Measurements from ENCODE around the gene SLC6A1.

SLC6A1 gene

GRCh38 chr3:11015369-11015768 is 22.8 kb downstream of the SLC6A1 start:
- no peaks in the 10 kb centered on the region for H3K36me3 Mint-ChIP-seq
- H3K27me3 Mint-ChIP-seq, result peaks cover 47% of the 10 kb centered on the region

DNA sequence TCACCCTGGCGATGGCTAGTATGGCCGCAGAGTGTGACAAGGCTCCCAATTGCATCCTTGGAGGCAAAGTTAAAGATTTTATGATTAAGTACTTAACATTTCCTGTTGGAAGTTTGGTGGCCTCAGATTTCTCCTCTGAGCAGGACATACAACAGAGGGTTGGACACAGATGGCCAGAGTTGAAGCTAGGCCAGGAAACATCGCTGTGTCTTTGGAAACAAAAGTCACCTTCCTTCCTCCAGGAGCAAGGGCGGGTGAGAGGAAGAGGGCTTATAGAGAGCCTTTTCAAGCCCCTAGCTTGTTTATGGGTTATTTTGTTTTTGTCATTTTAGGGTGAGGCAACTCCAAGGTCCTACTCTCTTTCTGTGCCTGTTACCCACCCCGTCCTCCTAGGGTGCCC is 24.2 kb downstream of the SLC6A1 start:
- Mint-ChIP-seq H3K4me3 (no peak overlapping the region), H3K27ac (no peak overlapping the region), H3K36me3 (no peaks in the 10 kb centered on the region), H3K27me3 (peaks cover 48% of the 10 kb centered on the region), H3K4me1 (no peaks in the 10 kb centered on the region), H3K9me3 (no peaks in the 10 kb centered on the region)
- no peak for ATAC-seq

More at GRCh38 chr3:11015369-11015768, 22.8 kb downstream of the SLC6A1 start:
- no peaks in the 10 kb centered on the region for H3K4me1 Mint-ChIP-seq
- no peak for ATAC-seq
- no peaks in the 10 kb centered on the region for H3K9me3 Mint-ChIP-seq
- no peak overlapping the region for H3K27ac Mint-ChIP-seq
- no peak overlapping the region for H3K4me3 Mint-ChIP-seq

DNA sequence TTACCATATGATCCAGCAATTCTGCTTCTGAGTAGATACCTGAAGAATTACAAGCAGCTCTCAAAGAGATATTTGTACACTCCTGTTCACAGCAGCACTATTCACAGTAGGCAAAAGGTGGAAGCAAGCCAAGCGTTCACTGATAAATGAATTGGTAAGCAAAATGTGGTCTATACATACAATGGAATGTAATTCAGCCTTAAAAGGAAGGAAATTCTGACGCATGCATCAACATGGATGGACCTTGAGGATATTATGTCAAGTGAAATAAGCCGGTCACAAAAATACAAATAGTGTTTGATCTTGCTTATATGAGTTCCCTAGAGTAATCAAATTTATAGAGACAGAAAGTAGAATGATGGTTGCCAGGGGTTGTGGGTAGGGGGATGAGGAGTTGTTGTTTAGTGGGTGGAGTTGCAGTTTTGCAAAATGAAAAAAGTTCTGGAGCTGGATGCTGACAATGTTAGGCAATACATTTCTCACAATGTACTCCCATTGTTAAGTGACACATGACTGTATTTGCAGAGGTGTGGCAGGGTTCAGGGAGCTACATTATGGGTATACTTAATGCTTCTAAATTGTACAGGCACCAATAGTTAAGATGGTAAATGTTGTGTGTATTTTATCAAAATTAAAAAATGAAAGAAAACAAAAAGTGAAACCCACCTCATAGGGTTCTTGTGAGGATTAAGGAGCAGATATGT is 26.7 kb downstream of the SLC6A1 start:
- ATAC-seq, result no peak
- no peak overlapping the region for H3K4me3 Mint-ChIP-seq
- H3K36me3 Mint-ChIP-seq, result no peaks in the 10 kb centered on the region
- no peaks in the 10 kb centered on the region for H3K4me1 Mint-ChIP-seq
- H3K9me3 Mint-ChIP-seq, result no peaks in the 10 kb centered on the region
- peaks cover 39% of the 10 kb centered on the region for H3K27me3 Mint-ChIP-seq
- no peak overlapping the region for H3K27ac Mint-ChIP-seq

- Mint-ChIP-seq H3K4me3 (no peak overlapping the region), H3K27me3 (peaks cover 43% of the 10 kb centered on the region), H3K36me3 (no peaks in the 10 kb centered on the region), H3K9me3 (no peaks in the 10 kb centered on the region), H3K27ac (no peak overlapping the region), H3K4me1 (no peaks in the 10 kb centered on the region)
- no peak for ATAC-seq
Observed at GRCh38 chr3:11020764-11021163, 28.2 kb downstream of the SLC6A1 start.

GRCh38 chr3:11021611-11022011 is 29.1 kb downstream of the SLC6A1 start:
- no peaks in the 10 kb centered on the region for H3K9me3 Mint-ChIP-seq

GRCh38 chr3:11022115-11022514 is 29.6 kb downstream of the SLC6A1 start:
- no peak for ATAC-seq
- peaks cover 5% of the 10 kb centered on the region for H3K36me3 Mint-ChIP-seq
- no peak overlapping the region for H3K27ac Mint-ChIP-seq
- H3K4me3 Mint-ChIP-seq, result no peak overlapping the region
- H3K27me3 Mint-ChIP-seq, result peaks cover 46% of the 10 kb centered on the region
- H3K4me1 Mint-ChIP-seq, result no peaks in the 10 kb centered on the region
- H3K9me3 Mint-ChIP-seq, result no peaks in the 10 kb centered on the region

More at GRCh38 chr3:11021611-11022011, 29.1 kb downstream of the SLC6A1 start:
- Mint-ChIP-seq H3K27me3 (peaks cover 44% of the 10 kb centered on the region), H3K4me1 (no peaks in the 10 kb centered on the region), H3K4me3 (no peak overlapping the region), H3K36me3 (peaks cover 3% of the 10 kb centered on the region), H3K27ac (no peak overlapping the region)
- ATAC-seq, result no peak

DNA sequence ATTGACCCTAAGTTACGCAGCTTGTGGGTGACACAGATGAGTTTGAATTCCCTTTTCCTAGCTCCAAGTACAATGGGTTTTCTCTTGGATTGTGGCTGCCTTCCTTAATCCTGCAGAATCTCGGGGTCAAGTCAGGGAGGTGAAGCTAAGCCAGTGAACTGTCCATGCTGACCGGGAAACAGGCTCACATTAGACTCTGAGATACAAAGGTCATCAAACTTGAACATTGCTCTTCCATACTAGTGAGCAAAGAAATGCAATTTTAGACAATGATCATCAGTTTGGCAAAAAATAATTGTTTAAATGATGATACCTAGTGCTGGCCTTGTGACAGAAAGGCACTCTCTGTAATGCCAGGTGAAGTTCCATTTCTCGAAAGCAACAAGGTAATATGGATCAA is 31.6 kb downstream of the SLC6A1 start:
- Mint-ChIP-seq H3K9me3 (no peaks in the 10 kb centered on the region), H3K4me3 (no peak overlapping the region), H3K27ac (no peak overlapping the region), H3K27me3 (peaks cover 51% of the 10 kb centered on the region), H3K36me3 (peaks cover 5% of the 10 kb centered on the region), H3K4me1 (no peaks in the 10 kb centered on the region)
- no peak for ATAC-seq

DNA sequence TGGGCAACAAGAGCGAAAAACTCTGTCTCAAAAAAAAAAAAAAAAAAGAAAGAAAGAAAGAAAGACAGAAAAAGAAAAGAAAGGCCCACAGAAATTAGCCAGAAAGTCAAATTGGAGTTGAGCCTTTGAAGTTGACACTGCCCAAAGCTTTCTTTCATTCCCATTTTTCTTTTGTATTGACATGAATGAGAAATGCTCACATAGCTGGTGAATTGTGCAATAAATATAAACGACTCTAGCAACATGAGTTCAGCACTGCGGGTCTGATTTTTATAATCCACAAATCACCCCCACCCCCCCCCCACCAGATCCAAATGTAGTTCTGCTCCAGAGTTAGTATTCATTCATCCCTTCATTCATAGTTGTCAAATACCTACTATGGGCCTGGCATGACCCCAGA is 37.4 kb downstream of the SLC6A1 start:
- Mint-ChIP-seq H3K9me3 (no peaks in the 10 kb centered on the region), H3K4me1 (no peaks in the 10 kb centered on the region), H3K27ac (no peak overlapping the region), H3K27me3 (peaks cover 48% of the 10 kb centered on the region), H3K4me3 (no peak overlapping the region), H3K36me3 (peaks cover 5% of the 10 kb centered on the region)
- ATAC-seq, result no peak

DNA sequence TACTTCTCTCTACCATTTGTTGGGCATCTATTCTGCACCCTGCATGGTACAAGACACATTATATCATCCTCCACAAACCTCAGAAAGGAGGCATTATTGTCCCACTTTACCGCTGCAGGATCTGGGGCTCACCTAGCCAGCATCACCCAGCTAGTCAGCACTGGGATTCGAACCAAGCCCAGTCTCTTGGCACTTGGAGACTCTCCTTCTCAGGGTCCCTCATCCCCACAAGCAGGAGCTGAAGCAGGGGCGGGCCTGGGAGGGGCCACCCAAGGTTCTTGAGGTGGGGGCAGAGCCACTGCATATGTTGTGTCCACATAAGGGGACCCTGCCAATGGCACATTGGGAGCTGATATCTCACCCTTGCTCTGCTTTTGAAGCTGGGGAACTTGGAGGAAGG is 41.3 kb downstream of the SLC6A1 start:
- no peaks in the 10 kb centered on the region for H3K36me3 Mint-ChIP-seq
- H3K4me1 Mint-ChIP-seq, result no peaks in the 10 kb centered on the region
- H3K9me3 Mint-ChIP-seq, result no peaks in the 10 kb centered on the region
- H3K27ac Mint-ChIP-seq, result no peak overlapping the region
- H3K4me3 Mint-ChIP-seq, result no peak overlapping the region
- peaks cover 37% of the 10 kb centered on the region for H3K27me3 Mint-ChIP-seq
- ATAC-seq, result no peak

DNA sequence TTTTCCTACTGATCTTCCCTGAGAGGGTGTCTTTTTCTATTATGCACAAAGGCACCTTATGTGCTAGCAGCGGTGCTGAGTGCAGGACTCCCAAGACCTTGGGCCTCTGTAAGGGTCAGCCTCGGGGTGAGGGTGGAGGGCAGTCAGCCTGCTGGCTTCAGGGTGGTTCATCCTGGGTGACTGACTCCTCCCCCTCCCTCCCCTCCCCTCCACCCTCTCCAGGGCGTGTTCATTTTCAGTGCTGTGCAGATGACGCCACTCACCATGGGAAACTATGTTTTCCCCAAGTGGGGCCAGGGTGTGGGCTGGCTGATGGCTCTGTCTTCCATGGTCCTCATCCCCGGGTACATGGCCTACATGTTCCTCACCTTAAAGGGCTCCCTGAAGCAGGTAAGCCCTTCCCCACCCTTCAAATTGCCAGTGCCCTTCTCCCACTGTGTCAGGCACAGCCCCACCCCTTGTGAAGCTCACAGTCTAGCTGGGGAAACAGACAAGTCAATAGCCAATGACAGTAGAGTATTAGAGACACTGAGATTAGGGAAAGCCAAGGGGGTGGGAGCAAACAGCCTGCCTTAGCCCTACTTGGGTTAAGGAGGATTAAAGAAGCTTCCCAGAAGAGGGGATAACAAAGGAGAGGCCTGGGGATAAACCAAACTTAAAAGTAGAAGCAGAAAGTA is 41.9 kb downstream of the SLC6A1 start:
- Mint-ChIP-seq H3K36me3 (no peaks in the 10 kb centered on the region), H3K4me3 (no peak overlapping the region), H3K27me3 (peaks cover 37% of the 10 kb centered on the region), H3K27ac (no peak overlapping the region), H3K9me3 (no peaks in the 10 kb centered on the region), H3K4me1 (no peaks in the 10 kb centered on the region)
- no peak for ATAC-seq

- Mint-ChIP-seq H3K9me3 (no peaks in the 10 kb centered on the region), H3K27ac (no peak overlapping the region), H3K4me3 (no peak overlapping the region), H3K27me3 (peaks cover 49% of the 10 kb centered on the region), H3K36me3 (no peaks in the 10 kb centered on the region), H3K4me1 (no peaks in the 10 kb centered on the region)
- ATAC-seq, result no peak
Observed at GRCh38 chr3:11035757-11036505, 43.4 kb downstream of the SLC6A1 start.

GRCh38 chr3:11037241-11037873 is 44.8 kb downstream of the SLC6A1 start:
- Mint-ChIP-seq H3K4me3 (no peak overlapping the region), H3K27me3 (peaks cover 49% of the 10 kb centered on the region), H3K27ac (no peak overlapping the region), H3K36me3 (no peaks in the 10 kb centered on the region), H3K9me3 (no peaks in the 10 kb centered on the region), H3K4me1 (no peaks in the 10 kb centered on the region)
- ATAC-seq, result no peak

- no peaks in the 10 kb centered on the region for H3K36me3 Mint-ChIP-seq
- no peak for ATAC-seq
- H3K27ac Mint-ChIP-seq, result no peak overlapping the region
- peaks cover 49% of the 10 kb centered on the region for H3K27me3 Mint-ChIP-seq
- no peaks in the 10 kb centered on the region for H3K9me3 Mint-ChIP-seq
- H3K4me3 Mint-ChIP-seq, result no peak overlapping the region
- H3K4me1 Mint-ChIP-seq, result no peaks in the 10 kb centered on the region
Observed at GRCh38 chr3:11037976-11038375, 45.4 kb downstream of the SLC6A1 start.

GRCh38 chr3:11045536-11045935 is 53.0 kb downstream of the SLC6A1 start:
- Mint-ChIP-seq H3K9me3 (peaks cover 2% of the 10 kb centered on the region), H3K36me3 (no peaks in the 10 kb centered on the region), H3K27ac (no peak overlapping the region), H3K4me1 (no peaks in the 10 kb centered on the region), H3K4me3 (no peak overlapping the region), H3K27me3 (peaks cover 24% of the 10 kb centered on the region)
- no peak for ATAC-seq

DNA sequence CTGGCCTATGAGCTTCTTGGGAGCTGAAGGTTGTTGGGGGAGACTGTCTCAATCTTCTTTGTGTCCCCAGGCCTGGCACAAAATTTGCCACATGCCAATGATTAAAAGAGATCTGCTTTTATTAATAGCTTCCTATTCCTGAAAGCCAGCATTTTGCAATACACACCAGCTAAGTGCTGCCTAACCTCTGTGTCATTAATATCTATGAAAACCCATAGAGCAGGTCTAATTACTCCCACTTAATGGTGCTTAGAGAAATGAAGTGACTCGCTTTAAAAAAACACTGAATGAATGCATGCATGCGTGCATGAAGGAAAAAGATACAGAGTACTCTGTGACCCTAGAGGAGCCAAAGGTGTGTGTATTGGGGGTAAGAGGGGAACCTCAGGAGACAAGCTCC is 55.0 kb downstream of the SLC6A1 start:
- H3K27ac Mint-ChIP-seq, result no peak overlapping the region

More for the DNA sequence above, 55.0 kb downstream of the SLC6A1 start:
- Mint-ChIP-seq H3K4me1 (peaks cover 6% of the 10 kb centered on the region), H3K4me3 (no peak overlapping the region), H3K9me3 (peaks cover 2% of the 10 kb centered on the region), H3K36me3 (no peaks in the 10 kb centered on the region), H3K27me3 (peaks cover 29% of the 10 kb centered on the region)
- ATAC-seq, result no peak
